Esophagus muscularis mucosa (tissue), 4 donors: ENCODE data around the gene NCKIPSD. TPM values are rescaled to one million over a fixed set of nuclear protein-coding genes. Genes with fewer than 3 reads are reported as not detected.

Experiments
- DNase-seq: peaks from one replicate; pipeline ENCODE4 v3.0.0-alpha.2; 2017; ENCODE audit errors: extremely low spot score
- H3K27ac ChIP-seq, 4 donors: fragments of 200-600 bp; sonication (generic); replicated peaks in 1 of 4; 1 replicate in 3 of 4; 2 replicates in 1 of 4; pipeline ENCODE4 v1.5.1; 2016 to 2019; ENCODE audit warnings: mild to moderate bottlenecking in 1 of 4
- H3K27me3 ChIP-seq, 4 donors: fragments of 200-600 bp; sonication (generic); one replicate each; pipeline versions ENCODE4 v1.5.1 to v1.6.0; 2016 to 2019
- H3K36me3 ChIP-seq, 4 donors: fragments of 200-600 bp; sonication (generic); one replicate each; pipeline ENCODE4 v1.5.1; 2016 to 2019
- H3K4me1 ChIP-seq, 4 donors: fragments of 200-600 bp; sonication (generic); one replicate each; pipeline ENCODE4 v1.5.1; 2016 to 2019
- H3K4me3 ChIP-seq, 4 donors: fragments of 200-600 bp; sonication (generic); 1 replicate in 2 of 4; 2 replicates in 2 of 4; pipeline ENCODE4 v1.5.1; 2016 to 2019; ENCODE audit warnings: mild to moderate bottlenecking in 4 of 4, moderate library complexity in 1 of 4
- H3K9me3 ChIP-seq, 4 donors: fragments of 200-600 bp; sonication (generic); 1 replicate in 3 of 4; 2 replicates in 1 of 4; pipeline ENCODE4 v1.5.1; 2016 to 2019
- EP300 ChIP-seq: sonication (generic); formaldehyde crosslinking; IDR thresholded peaks from one replicate; pipeline ENCODE4 v1.6.1; 2017; ENCODE audit warnings: antibody characterized with exemption
- POLR2A ChIP-seq: fragments of 450-650 bp; IDR thresholded peaks from one replicate; pipeline ENCODE4 v1.6.1; 2017; ENCODE audit warnings: antibody characterized with exemption, moderate library complexity, mild to moderate bottlenecking, low read depth
- POLR2AphosphoS5 ChIP-seq, 2 donors: sonication (generic); formaldehyde crosslinking; IDR thresholded peaks; one replicate each; pipeline ENCODE4 v1.6.1; 2017; ENCODE audit warnings: antibody characterized with exemption in 2 of 2
- WGBS: methylation state at CpG from one replicate; pipeline ENCODE4 v1.1.5; 2018; 5-methylcytosine and 5-hydroxymethylcytosine counted together
- intact Hi-C: fragments of 100-400 bp; cut with DNase I; formaldehyde crosslinking; loops from one replicate; pipeline ENCODE4 v1.15.1; 2023
- total RNA-seq, 4 donors: library from RNA; depleted of rRNA; stranded (reverse); fragments of >200 nt; gene quantifications; one replicate each; pipeline versions ENCODE4 v1.1.0 to v1.2.1, GENCODE V29; 2016
- TF ChIP-seq, protein P1 (sequence below), 3 experiments: fragments of 200-600 bp in 2 of 3; fragments of 450-650 bp in 1 of 3; sonication (generic) in 2 of 3; IDR thresholded peaks; one replicate each; pipeline ENCODE4 v1.5.1; 2017 to 2019; ENCODE audit warnings: antibody characterized with exemption in 3 of 3, mild to moderate bottlenecking in 2 of 3, moderate library complexity in 1 of 3

NCKIPSD gene
- total RNA-seq, 4 donors from 2014 or later = 18.9 to 34.7 (median 29.1) TPM

DNA sequence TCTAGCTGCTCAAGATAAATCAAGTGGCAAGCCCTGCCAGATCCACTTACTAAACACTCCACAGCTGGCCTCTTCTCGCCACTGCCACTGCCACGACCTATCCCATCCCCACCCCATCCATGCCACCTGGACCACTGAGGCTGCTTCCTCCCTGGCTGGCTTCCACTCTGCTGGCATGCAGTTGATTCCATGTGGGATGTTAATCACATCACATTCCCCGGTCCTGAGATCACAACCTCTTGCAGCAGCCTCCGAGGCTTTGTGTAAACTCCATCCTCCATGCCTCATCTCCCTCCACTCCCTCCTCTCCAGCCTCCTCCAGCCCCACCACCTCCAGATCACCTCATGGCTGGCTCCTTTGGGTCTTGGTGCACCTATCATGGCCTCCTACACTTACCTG is 7.7 kb downstream of the NCKIPSD start:
- Histone ChIP-seq H3K36me3 (peaks cover 30 to 94% (median 80%) of the 10 kb centered on the region in 4 donors), H3K4me3 (no peak overlapping the region), H3K27ac (no peak overlapping the region), H3K9me3 (no peaks in the 10 kb centered on the region), H3K27me3 (no peaks in the 10 kb centered on the region), H3K4me1 (peaks cover 0 to 5% (median 4%) of the 10 kb centered on the region in 4 donors)
- intact Hi-C loops = no loop called here
- DNase-seq = no peak
- TF ChIP-seq, protein P1, sequence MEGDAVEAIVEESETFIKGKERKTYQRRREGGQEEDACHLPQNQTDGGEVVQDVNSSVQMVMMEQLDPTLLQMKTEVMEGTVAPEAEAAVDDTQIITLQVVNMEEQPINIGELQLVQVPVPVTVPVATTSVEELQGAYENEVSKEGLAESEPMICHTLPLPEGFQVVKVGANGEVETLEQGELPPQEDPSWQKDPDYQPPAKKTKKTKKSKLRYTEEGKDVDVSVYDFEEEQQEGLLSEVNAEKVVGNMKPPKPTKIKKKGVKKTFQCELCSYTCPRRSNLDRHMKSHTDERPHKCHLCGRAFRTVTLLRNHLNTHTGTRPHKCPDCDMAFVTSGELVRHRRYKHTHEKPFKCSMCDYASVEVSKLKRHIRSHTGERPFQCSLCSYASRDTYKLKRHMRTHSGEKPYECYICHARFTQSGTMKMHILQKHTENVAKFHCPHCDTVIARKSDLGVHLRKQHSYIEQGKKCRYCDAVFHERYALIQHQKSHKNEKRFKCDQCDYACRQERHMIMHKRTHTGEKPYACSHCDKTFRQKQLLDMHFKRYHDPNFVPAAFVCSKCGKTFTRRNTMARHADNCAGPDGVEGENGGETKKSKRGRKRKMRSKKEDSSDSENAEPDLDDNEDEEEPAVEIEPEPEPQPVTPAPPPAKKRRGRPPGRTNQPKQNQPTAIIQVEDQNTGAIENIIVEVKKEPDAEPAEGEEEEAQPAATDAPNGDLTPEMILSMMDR (IDR thresholded peaks at IDR 0.05) = no peak
- TF ChIP-seq POLR2AphosphoS5 (IDR thresholded peaks at IDR 0.05) = no peak
- no peak for TF ChIP-seq EP300
- no peak for TF ChIP-seq POLR2A
- 69% methylated on average over 4 of the region's 4 CpGs for WGBS

DNA sequence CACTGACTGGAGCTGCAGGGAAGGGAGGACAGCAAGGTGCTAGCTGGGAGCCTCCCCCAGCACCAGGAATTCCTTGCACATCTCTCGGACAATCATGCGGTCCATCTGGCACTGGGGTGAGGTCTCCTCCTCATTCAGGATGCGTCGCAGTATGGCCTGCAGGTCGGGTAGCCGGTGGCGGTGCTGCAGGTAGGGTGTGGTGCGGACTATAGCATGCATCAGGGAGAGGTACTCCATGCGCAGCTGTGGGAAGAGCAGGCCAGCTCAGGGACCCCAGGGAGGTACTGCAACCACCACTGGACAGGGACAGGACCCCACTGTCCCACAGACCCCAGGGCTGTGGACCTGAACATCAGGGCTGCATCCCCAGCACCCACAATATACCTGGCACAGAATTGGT is 11.2 kb downstream of the NCKIPSD start:
- Histone ChIP-seq H3K36me3 (peaks cover 9 to 68% (median 54%) of the 10 kb centered on the region in 4 donors), H3K27ac (no peak overlapping the region), H3K4me1 (no peaks in the 10 kb centered on the region), H3K27me3 (no peaks in the 10 kb centered on the region), H3K9me3 (no peaks in the 10 kb centered on the region), H3K4me3 (no peak overlapping the region)
- 98% methylated on average over 8 of the region's 9 CpGs for WGBS
- intact Hi-C loops = no loop called here
- TF ChIP-seq, protein P1 (IDR thresholded peaks at IDR 0.05) = no peak
- no peak for TF ChIP-seq EP300
- no peak for TF ChIP-seq POLR2AphosphoS5 (IDR thresholded peaks at IDR 0.05)
- TF ChIP-seq POLR2A = no peak
- no peak for DNase-seq

- peaks cover 0 to 48% (median 34%) of the 10 kb centered on the region in 4 donors for H3K36me3 ChIP-seq
- no peak for DNase-seq
- H3K9me3 ChIP-seq = no peaks in the 10 kb centered on the region
- intact Hi-C loops = no loop called here
- H3K27me3 ChIP-seq = no peaks in the 10 kb centered on the region
- TF ChIP-seq, protein P1 (IDR thresholded peaks at IDR 0.05) = no peak
- TF ChIP-seq EP300 (no peak), POLR2AphosphoS5 (IDR thresholded peaks at IDR 0.05) (no peak), POLR2A (no peak)
- H3K27ac ChIP-seq = no peak overlapping the region
- H3K4me3 ChIP-seq = no peak overlapping the region
- 48% methylated on average over 1 of the region's 1 CpG for WGBS
- no peaks in the 10 kb centered on the region for H3K4me1 ChIP-seq
Measured at GRCh38 chr3:48672522-48672921, 13.2 kb downstream of the NCKIPSD start.

- H3K27ac ChIP-seq = peak overlapping the region in 1 of 4 donors; percentile 83
- peaks cover 0 to 5% (median 1%) of the 10 kb centered on the region in 4 donors for H3K36me3 ChIP-seq
- intact Hi-C loops = no loop called here
- no peak overlapping the region for H3K4me3 ChIP-seq
- H3K4me1 ChIP-seq = peaks cover 16 to 34% (median 34%) of the 10 kb centered on the region in 4 donors
- peaks cover 8 to 48% (median 15%) of the 10 kb centered on the region in 4 donors for H3K27me3 ChIP-seq
- TF ChIP-seq EP300 = no peak
- TF ChIP-seq POLR2A = no peak
- TF ChIP-seq POLR2AphosphoS5 (IDR thresholded peaks at IDR 0.05) = no peak
- TF ChIP-seq, protein P1 (IDR thresholded peaks at IDR 0.05) = no peak
- 79% methylated on average over 4 of the region's 4 CpGs for WGBS
- H3K9me3 ChIP-seq = no peaks in the 10 kb centered on the region
- no peak for DNase-seq
Measured at GRCh38 chr3:48664929-48665328, 20.8 kb downstream of the NCKIPSD start.

DNA sequence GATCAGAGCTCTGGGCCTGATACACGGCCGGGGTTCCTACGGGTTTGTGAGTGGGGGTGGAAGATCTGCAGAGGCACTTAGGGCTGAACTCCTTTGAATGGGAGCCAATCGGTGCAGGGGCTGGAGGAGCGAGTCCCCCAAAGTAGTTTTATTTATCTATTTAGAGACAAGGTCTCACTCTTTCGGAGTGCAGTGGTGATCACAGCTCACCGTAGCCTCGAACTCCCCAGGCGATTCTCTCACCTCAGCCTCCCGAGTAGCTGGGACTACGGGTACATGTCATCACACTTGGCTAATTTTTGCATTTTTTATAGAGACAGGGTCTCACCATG is 21.4 kb downstream of the NCKIPSD start:
- TF ChIP-seq EP300 (no peak), POLR2A (no peak), POLR2AphosphoS5 (IDR thresholded peaks at IDR 0.05) (no peak)
- TF ChIP-seq, protein P1 (IDR thresholded peaks at IDR 0.05) = no peak
- no peak for DNase-seq
- peak overlapping the region; percentile 76 to 89 (median 84) for H3K27ac ChIP-seq
- H3K36me3 ChIP-seq = peaks cover 0 to 5% (median 1%) of the 10 kb centered on the region in 4 donors
- H3K4me1 ChIP-seq = peaks cover 16 to 34% (median 34%) of the 10 kb centered on the region in 4 donors
- WGBS = 51% methylated on average over 11 of the region's 11 CpGs
- no peaks in the 10 kb centered on the region for H3K9me3 ChIP-seq
- peaks cover 8 to 54% (median 15%) of the 10 kb centered on the region in 4 donors for H3K27me3 ChIP-seq
- peak overlapping the region in 3 of 4 donors; percentile 51 to 62 (median 52) for H3K4me3 ChIP-seq
- intact Hi-C loops = no loop called here
